Breast epithelium (tissue), 3 donors: ENCODE results near the gene PARVA.

ENCODE experiments used
- POLR2A ChIP-seq: fragments of 450-650 bp; IDR thresholded peaks from one replicate; pipeline ENCODE4 v1.6.1; 2016; ENCODE audit warnings: antibody characterized with exemption, mild to moderate bottlenecking, moderate library complexity
- TF ChIP-seq, protein P1 (sequence below), 3 donors: fragments of 450-650 bp; IDR thresholded peaks; one replicate each; pipeline ENCODE4 v1.5.1; 2016 to 2017; ENCODE audit warnings: antibody characterized with exemption in 3 of 3, mild to moderate bottlenecking in 3 of 3, moderate library complexity in 3 of 3

GRCh38 chr11:12361682-12362081 is 15.7 kb upstream of the PARVA start:
- no peak for TF ChIP-seq POLR2A
- TF ChIP-seq, protein P1, sequence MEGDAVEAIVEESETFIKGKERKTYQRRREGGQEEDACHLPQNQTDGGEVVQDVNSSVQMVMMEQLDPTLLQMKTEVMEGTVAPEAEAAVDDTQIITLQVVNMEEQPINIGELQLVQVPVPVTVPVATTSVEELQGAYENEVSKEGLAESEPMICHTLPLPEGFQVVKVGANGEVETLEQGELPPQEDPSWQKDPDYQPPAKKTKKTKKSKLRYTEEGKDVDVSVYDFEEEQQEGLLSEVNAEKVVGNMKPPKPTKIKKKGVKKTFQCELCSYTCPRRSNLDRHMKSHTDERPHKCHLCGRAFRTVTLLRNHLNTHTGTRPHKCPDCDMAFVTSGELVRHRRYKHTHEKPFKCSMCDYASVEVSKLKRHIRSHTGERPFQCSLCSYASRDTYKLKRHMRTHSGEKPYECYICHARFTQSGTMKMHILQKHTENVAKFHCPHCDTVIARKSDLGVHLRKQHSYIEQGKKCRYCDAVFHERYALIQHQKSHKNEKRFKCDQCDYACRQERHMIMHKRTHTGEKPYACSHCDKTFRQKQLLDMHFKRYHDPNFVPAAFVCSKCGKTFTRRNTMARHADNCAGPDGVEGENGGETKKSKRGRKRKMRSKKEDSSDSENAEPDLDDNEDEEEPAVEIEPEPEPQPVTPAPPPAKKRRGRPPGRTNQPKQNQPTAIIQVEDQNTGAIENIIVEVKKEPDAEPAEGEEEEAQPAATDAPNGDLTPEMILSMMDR (IDR thresholded peaks at IDR 0.05): no peak
